MM.1S (cell line): ENCODE measurements around the gene PPP1R13B.

Experiments
- EZH2phosphoT487 ChIP-seq: fragments of 300-600 bp; sonication (generic); IDR thresholded peaks from 2 replicates; pipeline ENCODE4 v1.6.1; 2018; ENCODE audit warnings: antibody characterized with exemption, low read length
- TF ChIP-seq, protein P1 (sequence below): fragments of 300-600 bp; sonication (generic); IDR thresholded peaks from 2 replicates; pipeline ENCODE4 v1.5.1; 2016; ENCODE audit warnings: antibody characterized with exemption, low read length, mixed read lengths

DNA sequence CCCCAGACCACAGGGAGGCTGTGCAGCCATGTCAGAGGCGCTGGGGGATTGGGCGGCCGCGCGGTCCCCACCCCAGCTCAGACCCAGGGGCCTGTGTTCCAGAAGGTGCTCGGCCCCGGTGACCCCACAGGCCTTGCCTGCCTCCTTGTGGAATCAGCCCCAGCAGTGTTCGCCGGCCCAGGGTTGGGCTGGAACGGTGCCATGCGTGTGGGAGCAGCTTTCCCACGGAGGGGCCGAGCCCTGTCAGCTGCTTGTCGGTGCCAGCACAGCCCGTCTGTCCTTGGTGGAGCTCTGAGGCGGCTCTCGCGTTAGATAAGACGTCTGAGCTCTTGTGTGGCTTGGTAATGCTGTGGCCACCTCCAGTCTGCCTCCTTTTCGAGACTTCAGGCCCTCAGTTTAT is 123.3 kb downstream of the PPP1R13B start:
- TF ChIP-seq, protein P1, sequence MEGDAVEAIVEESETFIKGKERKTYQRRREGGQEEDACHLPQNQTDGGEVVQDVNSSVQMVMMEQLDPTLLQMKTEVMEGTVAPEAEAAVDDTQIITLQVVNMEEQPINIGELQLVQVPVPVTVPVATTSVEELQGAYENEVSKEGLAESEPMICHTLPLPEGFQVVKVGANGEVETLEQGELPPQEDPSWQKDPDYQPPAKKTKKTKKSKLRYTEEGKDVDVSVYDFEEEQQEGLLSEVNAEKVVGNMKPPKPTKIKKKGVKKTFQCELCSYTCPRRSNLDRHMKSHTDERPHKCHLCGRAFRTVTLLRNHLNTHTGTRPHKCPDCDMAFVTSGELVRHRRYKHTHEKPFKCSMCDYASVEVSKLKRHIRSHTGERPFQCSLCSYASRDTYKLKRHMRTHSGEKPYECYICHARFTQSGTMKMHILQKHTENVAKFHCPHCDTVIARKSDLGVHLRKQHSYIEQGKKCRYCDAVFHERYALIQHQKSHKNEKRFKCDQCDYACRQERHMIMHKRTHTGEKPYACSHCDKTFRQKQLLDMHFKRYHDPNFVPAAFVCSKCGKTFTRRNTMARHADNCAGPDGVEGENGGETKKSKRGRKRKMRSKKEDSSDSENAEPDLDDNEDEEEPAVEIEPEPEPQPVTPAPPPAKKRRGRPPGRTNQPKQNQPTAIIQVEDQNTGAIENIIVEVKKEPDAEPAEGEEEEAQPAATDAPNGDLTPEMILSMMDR: no peak
- TF ChIP-seq EZH2phosphoT487: no peak
